ENCODE data around the gene VSIG1.
A peak's percentile ranks its signal among the peaks of the same experiment; 100 is the strongest.

The VSIG1 gene

DNA sequence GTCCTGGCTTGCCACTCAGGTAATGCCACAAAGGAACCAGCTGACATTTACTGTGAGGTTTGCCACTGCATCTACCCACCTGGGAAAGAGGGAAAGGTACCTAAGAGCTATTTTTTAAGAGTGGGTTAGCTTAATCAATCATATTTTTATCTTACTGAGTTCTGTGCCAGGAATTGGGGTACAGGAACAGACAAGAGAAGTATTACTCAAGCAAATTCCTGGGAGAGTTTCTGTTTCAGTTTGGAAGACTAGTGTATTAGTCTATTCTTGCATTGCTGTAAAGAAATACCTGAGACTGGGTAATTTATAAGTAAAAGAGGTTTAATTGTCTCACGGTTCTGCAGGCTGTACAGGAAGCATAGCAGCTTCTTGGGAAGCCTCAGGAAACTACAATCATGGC, 23.3 kb downstream of the VSIG1 start:
- DNase-seq = no peak

GRCh38 chrX:108070891-108071290, 26.0 kb downstream of the VSIG1 start:
- no peak for DNase-seq

- peak in 1 of 3 donors; percentile 2 for DNase-seq
Measured at GRCh38 chrX:108071578-108071977, 26.7 kb downstream of the VSIG1 start.

DNA sequence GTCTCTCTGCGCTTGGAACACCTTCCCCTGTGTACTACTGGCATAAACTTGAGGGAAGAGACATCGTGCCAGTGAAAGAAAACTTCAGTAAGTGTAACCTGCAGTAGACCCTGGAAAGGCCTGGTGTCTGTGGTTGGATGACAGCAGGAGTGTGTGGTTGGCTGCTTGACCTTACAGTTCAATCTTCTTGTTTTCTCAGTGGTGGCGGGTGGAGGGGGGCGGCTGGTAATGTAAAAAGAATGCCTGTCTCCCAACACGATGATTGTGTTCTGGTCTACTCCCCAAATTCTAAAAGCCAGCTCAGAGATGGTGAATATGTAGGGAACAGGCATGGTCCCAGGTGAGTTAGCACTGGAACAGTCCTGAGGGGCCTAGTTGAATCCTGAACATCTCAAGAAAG, 27.9 kb downstream of the VSIG1 start:
- DNase-seq = no peak

DNA sequence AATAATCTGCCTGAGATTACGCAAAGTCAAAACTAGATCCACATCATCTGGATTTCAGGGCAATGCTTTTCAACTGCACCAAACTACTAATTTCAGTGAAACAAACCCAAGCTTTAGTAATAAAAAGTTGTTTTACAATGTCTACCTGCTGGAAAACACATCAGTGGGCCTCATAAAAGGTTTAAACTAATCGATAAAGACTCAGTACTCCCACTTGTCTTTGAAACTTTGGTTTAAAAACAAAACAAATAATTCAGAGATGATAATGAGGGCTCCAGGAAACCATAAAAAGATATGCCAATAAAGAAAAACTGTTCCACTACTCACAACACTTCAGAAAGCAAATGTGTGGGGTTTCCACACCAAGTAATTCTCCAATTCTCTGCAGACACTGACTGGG, 36.2 kb downstream of the VSIG1 start:
- no peak for DNase-seq

GRCh38 chrX:108087792-108088191, 42.9 kb downstream of the VSIG1 start:
- no peak for DNase-seq

DNA sequence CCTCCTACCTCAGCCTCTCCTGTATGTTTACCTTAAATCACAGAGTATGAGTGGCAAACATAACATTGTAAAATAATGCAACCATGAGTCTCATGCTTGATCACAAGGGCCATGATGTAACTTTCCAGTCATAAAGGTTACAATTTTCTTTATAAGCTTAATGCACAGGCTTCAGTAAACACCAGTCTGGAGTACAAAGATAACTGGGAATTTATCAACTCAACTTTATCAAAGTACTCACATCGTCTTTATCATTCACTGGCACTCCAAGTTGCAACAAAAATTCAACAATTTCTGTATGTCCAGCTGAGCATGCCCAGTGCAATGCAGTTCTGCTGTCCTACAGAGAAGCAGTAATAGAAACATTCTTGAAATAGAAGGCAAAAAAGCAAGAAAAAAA, 43.6 kb downstream of the VSIG1 start:
- peak in 1 of 3 donors; percentile 1 for DNase-seq

DNA sequence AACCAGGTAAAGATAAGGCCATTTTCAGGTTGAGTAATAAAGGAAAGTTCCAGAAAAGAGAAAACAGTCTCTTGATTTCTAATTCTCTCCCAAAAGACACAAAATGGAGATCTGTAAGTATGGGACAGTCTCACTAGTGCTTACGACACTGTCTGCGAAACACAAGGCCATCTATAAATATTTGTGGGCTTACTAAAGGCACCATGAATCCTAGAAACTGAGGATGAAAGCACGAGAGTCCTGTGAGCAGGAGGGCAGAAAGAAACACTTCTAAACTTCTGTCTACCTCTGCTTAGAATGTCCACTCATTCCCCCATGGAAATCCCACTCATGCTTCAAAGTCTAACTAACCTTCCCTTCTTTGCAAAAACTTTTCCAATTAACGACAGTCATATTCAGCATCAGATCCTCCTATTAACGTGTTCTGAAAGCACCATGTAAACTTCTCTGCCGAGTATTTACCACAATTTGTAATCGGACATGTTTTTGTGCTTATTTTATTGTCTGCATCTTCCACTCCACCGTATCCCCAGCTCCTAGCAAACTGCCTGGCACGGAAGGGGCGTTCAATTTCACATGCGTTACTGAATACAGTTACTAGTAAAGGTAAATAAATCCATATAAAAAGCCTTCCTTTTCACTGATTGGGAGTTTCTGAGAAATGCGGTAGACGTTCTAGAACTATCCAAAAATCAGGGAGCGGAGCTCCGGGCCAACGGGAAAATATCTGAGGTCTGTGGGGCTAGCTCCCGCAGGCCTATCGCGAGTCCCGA, 45.8 kb downstream of the VSIG1 start:
- peak in 1 of 3 donors; percentile 21 for DNase-seq

DNA sequence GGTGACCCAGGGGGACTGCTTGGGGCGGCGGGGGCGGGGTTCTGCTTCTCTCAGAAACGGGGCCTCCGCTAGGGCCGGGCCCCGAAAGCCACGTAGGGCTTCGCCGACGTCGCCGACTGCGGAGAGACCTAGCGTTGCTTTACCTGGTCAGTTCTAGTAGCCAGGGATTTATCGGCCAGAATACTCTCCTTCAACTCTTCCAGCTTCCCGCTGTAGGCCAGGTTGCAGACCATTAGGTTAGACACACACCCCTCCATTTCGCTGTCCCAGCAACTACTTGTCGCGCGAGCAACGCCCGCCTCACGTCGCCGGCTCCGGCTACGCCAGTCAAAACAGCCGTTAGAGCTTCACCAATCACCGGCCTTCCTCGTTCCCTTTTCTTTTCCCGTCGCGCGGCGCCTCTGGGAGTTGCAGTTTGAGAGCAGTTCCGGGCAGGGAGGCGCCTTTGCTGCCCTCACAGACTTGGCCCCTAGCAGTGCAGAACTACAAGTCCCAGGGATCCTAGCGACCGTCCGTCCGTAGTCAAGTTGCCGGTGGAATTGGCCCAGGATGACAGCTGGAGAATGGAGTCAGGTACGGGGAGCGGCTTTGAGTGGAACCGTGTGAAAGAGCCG, 46.5 kb downstream of the VSIG1 start, which contains the start of the genes ATG4A and PSMD10:
Gene ATG4A (plus strand): TSS at position 515 of the 614 bp plus-strand sequence. CDS start 49 bp downstream, at position 564.
Gene PSMD10 (minus strand): TSS at position 279 of the 614 bp plus-strand sequence. CDS start 22 bp downstream, at position 257.
- peak; percentile 93 to 94 (median 93) for DNase-seq

GRCh38 chrX:108091878-108092291, 47.0 kb downstream of the VSIG1 start:
- DNase-seq = no peak

DNA sequence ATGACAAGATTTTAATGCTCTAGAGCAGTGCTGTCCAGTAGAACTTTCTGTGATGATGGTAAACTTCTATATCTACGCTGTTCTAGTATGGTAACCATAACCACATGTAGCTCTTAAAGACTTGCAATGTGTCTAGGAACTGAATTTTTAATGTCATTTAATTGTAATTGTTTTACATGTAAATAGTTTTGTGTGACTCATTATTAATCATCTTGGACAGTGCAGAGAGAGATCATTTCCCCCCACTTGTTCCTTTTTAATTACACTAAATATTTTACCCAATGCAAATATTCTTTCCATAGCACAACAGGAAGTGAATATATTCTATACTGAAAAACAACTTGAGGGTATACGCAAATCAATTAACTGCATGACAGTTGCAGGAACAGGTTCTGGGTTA, 52.5 kb downstream of the VSIG1 start:
- DNase-seq = no peak

DNA sequence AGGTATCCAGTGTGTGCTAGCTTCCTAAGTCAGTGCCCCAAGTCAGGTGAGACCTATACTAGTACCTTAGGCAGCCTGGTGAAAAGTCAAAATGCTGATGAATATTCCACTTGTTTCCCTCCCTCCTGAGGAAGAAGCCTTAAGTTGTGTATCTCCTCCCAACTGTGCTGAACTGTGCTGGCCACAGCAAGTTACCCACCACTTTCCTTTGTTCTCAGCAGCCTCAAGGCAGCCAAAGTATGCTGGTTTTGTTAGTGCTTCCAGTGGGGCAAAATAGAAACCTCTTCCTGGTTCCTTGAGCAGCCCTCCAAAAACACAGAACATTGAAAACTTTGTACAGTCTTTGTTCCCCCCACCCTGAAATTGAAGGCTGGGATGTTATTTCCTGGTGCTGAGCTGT, 60.6 kb downstream of the VSIG1 start:
- DNase-seq = no peak

- DNase-seq = no peak
Measured at GRCh38 chrX:108114541-108114940, 69.7 kb downstream of the VSIG1 start.

DNA sequence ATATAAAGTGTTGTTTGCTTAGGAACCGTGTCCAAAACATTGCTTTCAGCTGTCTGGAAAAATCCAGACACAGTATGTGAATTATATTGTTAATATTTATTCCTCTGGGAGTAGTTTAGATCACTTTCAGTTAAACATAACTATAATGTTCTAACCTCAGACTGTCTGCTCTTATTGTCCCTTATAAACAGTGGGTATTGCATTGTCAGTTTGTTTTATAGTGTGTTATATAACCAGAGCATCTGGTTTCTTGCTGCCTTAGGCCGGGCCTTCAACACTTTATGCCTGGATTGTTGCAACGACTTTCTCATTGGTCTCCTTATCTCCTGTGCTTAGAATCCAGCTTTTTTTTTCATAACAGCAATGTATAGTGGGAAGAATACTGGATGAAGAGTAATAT, 73.1 kb downstream of the VSIG1 start:
- no peak for DNase-seq

GRCh38 chrX:108121291-108121690, 76.4 kb downstream of the VSIG1 start:
- DNase-seq = no peak

GRCh38 chrX:108122748-108123147, 77.9 kb downstream of the VSIG1 start:
- no peak for DNase-seq

DNA sequence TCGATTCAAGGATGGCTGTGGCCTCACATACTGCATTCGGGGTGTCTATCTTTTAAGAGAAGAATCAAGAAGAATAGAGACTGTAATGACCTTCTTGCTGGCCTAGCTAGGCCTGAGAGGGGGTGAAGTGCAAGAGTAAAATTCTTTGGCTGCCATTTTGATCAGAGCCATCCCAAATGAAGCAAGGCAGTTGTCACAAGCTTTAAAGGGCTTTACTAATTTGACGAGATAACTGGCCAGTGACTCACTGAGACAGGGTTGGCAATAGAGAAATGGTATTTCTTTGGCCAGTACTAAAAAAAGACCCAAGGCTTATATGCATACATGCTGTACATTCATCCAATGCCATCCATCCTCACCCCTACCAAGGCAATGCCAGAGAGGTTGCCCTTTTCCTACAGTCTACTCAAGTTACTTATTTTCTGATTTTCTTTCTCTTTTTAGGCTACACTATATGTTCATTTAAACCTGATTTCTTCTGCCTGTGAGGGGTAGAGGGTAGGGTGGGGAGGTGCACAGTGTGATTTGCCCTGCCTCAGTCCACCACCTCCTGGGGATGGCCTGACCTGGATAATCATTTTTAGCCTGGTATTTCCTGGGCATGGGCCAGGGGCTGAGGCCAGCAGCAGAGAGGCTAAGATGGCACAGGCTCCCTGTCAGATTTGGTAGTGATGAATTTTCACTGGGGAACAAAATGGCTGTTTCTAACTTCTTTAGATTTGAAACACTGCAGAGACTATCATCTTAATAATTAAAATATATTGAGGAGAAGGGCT, 78.9 kb downstream of the VSIG1 start:
- DNase-seq = no peak

DNA sequence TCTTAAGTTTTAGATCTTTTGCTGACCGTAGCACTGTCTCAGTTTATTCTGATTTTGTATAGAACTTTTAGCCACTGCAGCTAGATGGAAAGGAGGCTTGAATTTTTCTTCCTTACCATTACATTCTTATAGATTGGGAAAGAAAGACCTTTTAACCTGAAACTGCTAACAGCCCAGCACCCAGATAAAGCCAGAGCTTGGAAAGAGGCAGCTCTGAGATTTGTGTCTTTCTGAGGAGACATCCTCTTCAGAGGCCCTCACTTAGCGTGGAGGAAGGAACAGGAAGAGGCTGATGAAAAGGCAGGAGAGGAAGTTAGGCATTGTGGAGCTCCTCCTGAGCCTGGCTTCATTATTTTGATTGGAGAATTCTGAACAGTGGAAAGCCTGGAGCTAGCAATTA, 81.8 kb downstream of the VSIG1 start:
- peak in 1 of 3 donors; percentile 1 for DNase-seq

DNA sequence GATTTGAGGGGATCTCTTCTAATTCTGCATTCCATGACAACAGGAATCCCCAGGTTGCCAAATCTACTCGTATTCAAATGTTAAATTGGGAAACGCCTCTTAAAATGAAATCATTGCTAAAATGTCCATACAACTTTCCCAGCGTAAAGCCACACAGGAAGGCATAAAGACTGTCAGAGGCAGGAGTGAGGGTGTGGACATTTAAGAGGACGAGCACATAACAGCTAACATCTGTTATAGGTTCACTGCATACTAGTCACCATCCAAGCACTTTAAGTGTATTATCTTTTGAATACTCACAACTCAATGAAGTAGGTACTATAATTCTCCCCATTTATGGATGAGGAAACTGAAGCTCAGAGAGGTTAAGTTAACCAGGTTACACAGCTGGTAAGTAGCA, 82.3 kb downstream of the VSIG1 start:
- DNase-seq = no peak

Measured in suppressor macrophage treated with lipopolysaccharide for 1 hour (primary cell).